Osteocyte (in vitro differentiated cells): ENCODE data around the gene GPR146. TPM values are rescaled to one million over a fixed set of nuclear protein-coding genes. Genes with fewer than 3 reads are reported as not detected.

Experiments used
- DNase-seq: peaks from one replicate; pipeline ENCODE4 v3.0.0; 2021; ENCODE audit warnings: mixed read lengths; ENCODE audit not compliant: unreplicated experiment; ENCODE audit errors: extremely low spot score
- H3K27ac Mint-ChIP-seq: one replicate; pipeline ENCODE4 v1.8.0; 2021; ENCODE audit warnings: mild to moderate bottlenecking, mixed read lengths; ENCODE audit not compliant: unreplicated experiment
- H3K27me3 Mint-ChIP-seq: one replicate; pipeline ENCODE4 v1.8.0; 2021; ENCODE audit warnings: mixed read lengths; ENCODE audit not compliant: unreplicated experiment
- H3K36me3 Mint-ChIP-seq: one replicate; pipeline ENCODE4 v1.8.0; 2021; ENCODE audit warnings: mixed read lengths; ENCODE audit not compliant: unreplicated experiment
- H3K4me1 Mint-ChIP-seq: one replicate; pipeline ENCODE4 v1.8.0; 2021; ENCODE audit warnings: mixed read lengths; ENCODE audit not compliant: unreplicated experiment
- H3K4me3 Mint-ChIP-seq: one replicate; pipeline ENCODE4 v1.8.0; 2021; ENCODE audit warnings: mild to moderate bottlenecking, moderate library complexity, mixed read lengths; ENCODE audit not compliant: unreplicated experiment
- H3K9me3 Mint-ChIP-seq: one replicate; pipeline ENCODE4 v1.8.0; 2021; ENCODE audit warnings: mixed read lengths; ENCODE audit not compliant: unreplicated experiment
- total RNA-seq: library from RNA; stranded (reverse); gene quantifications from 2 replicates; pipeline ENCODE4 v1.2.1, GENCODE V29; 2021
- TF ChIP-seq, protein P1 (sequence below): fragments of 200-600 bp; sonication (generic); IDR thresholded peaks from 2 replicates; pipeline ENCODE4 v1.5.0; 2021; ENCODE audit warnings: antibody characterized with exemption, mild to moderate bottlenecking, moderate library complexity

Gene GPR146
- total RNA-seq, 1 donor from 2014 or later: 2.8 TPM

DNA sequence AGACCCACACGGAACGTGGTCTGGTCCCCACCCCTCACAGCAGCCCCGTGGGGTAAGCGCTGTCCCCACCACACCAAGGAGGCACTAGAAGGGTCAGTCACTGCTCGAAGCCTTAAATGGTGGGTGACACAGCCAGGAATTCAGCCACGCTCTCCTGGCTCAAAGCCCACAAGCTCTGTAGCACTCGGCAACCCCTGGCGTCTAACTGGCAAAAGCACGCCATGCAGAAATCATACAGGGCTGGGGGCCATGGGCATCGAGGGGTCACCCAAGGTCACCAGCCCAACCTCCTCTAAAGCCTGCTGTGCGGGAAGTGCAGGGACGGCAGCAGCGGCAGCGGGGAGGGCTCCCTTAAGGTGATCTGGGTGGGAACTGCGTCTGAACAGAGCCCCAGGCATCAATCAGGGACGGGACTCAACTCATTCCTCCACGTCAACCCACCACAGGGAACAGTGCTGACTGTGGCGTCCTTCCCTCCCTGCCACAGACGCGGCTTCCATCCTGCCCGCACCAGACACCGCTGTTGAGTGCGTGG lies 51.3 kb downstream of the GPR146 start:
- H3K27ac Mint-ChIP-seq: no peak overlapping the region
- H3K9me3 Mint-ChIP-seq: no peaks in the 10 kb centered on the region
- DNase-seq: no peak
- peaks cover 17% of the 10 kb centered on the region for H3K4me1 Mint-ChIP-seq
- peaks cover 22% of the 10 kb centered on the region for H3K36me3 Mint-ChIP-seq
- no peaks in the 10 kb centered on the region for H3K27me3 Mint-ChIP-seq
- TF ChIP-seq, protein P1, sequence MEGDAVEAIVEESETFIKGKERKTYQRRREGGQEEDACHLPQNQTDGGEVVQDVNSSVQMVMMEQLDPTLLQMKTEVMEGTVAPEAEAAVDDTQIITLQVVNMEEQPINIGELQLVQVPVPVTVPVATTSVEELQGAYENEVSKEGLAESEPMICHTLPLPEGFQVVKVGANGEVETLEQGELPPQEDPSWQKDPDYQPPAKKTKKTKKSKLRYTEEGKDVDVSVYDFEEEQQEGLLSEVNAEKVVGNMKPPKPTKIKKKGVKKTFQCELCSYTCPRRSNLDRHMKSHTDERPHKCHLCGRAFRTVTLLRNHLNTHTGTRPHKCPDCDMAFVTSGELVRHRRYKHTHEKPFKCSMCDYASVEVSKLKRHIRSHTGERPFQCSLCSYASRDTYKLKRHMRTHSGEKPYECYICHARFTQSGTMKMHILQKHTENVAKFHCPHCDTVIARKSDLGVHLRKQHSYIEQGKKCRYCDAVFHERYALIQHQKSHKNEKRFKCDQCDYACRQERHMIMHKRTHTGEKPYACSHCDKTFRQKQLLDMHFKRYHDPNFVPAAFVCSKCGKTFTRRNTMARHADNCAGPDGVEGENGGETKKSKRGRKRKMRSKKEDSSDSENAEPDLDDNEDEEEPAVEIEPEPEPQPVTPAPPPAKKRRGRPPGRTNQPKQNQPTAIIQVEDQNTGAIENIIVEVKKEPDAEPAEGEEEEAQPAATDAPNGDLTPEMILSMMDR: no peak
- no peak overlapping the region for H3K4me3 Mint-ChIP-seq

DNA sequence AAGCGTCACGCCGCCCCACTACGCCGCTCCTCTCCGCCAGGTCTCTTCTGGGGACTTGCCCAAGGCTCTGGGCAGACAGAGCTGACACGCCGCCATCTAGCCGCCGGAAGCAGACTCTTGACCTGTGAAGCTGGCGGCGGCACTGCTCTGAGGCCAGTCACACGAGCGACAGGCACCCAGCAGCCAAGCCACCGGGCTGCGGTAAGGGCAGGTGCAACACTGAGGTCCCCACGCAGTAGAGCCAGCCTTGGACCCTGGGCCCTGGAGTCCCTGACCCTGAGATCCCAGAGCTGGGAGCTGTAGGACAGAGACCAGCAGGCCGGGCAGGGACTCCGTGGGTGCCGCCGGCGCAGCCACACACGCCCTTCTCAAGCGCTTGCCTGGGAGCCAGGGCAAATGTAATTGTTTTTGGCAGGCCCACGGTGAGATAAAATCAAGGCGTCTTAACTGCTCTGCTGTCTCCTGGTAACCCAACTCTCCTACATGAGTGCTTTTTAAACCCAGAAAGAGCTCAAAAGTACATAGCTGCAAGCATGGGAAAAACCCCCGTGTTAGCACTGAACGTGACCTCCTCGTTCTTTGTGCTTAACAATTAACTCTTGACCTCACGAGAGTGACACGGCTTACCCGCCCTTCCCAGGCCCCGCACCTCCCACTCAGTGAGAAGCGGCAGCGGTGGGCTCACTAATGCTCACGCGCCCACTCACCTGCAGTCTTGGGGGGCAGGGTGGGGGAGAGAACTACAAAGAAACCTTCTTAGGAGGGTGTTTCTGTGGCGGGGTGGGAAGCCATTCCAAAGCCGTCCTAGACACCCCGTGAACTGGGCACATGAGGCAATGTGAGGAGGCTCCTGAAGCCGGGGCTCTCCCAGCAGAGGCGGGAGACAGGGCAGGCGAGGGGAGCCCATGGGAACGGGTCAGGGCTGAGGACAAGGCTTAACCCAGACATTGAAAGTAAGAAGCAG lies 52.1 kb downstream of the GPR146 start:
- Mint-ChIP-seq H3K27me3 (no peaks in the 10 kb centered on the region), H3K27ac (no peak overlapping the region), H3K4me3 (no peak overlapping the region), H3K4me1 (peaks cover 13% of the 10 kb centered on the region), H3K9me3 (no peaks in the 10 kb centered on the region), H3K36me3 (peaks cover 18% of the 10 kb centered on the region)
- TF ChIP-seq, protein P1: no peak
- no peak for DNase-seq

DNA sequence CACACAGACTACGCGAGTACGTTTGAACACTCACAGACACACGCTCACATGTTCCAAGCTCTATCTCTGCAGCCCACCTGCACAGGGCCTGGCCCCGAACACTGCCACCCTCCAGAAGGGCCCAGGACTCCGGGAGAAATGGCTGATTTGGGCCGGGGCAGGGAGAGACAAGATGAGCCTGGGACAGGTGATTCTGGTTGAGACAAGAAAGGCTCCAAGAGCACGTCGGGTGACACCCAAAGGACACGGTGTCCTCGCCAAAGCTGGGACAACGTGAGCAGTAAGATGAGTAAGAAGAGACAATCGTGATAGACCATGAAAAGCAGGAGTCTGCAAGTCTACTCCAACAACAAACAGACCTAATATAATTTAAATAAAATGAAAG lies 52.8 kb downstream of the GPR146 start:
- Mint-ChIP-seq H3K4me3 (no peak overlapping the region), H3K27ac (no peak overlapping the region), H3K27me3 (no peaks in the 10 kb centered on the region), H3K4me1 (peaks cover 15% of the 10 kb centered on the region), H3K36me3 (peaks cover 14% of the 10 kb centered on the region), H3K9me3 (no peaks in the 10 kb centered on the region)
- no peak for DNase-seq
- TF ChIP-seq, protein P1: no peak

DNA sequence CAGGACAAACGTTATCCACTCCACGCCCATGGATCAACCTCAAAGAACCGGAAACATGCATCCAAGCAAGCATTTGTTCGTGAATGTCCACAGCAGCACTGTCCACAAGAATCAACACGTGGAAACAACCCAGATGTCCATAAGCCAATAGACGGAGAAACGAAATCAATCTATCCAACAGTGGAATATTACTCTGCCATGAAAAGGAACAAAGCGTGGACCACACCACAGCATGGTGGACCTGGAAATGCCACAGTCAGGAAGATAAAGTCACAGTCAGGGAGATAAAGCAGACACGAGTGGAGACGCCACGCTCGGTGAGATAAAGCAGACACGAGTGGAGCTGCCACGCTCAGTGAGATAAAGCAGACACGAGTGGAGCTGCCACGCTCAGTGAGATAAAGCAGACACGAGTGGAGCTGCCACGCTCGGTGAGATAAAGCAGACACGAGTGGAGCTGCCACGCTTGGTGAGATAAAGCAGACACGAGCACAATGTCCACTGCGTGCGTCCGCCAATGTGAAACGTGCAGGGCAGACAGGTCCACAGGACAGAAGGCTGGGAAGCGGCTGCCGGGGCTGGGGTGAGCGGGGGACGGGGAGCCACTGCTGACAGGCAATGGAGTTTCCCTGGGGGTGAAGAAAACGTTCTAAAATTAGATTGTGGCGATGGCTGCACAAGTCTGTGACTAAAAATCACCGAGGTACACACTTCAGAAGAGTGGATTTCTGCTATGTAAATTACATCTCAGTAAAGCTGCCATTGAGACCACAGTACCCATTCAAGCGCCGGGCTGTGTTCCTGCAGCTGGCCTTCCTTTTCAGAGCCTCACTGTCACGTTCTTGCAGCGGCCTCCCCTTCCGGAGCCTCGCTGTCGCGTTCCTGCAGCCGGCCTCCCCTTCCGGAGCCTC lies 54.2 kb downstream of the GPR146 start:
- H3K27ac Mint-ChIP-seq: no peak overlapping the region
- H3K4me3 Mint-ChIP-seq: no peak overlapping the region
- H3K36me3 Mint-ChIP-seq: peaks cover 10% of the 10 kb centered on the region
- H3K9me3 Mint-ChIP-seq: no peaks in the 10 kb centered on the region
- TF ChIP-seq, protein P1: no peak
- H3K27me3 Mint-ChIP-seq: no peaks in the 10 kb centered on the region
- DNase-seq: no peak
- peaks cover 18% of the 10 kb centered on the region for H3K4me1 Mint-ChIP-seq
